OCI-LY1 (cell line): ENCODE measurements around the gene RBM24.

Experiments used
- EZH2 ChIP-seq: fragments of 200-600 bp; sonication (generic), shearing (Covaris generic); IDR thresholded peaks from 2 replicates; pipeline ENCODE4 v1.8.0; 2017; ENCODE audit warnings: borderline replicate concordance, mixed run types, mild to moderate bottlenecking, antibody characterized with exemption, low read length, moderate library complexity, mixed read lengths
- TF ChIP-seq, protein P1 (sequence below): fragments of 200-600 bp; sonication (generic), shearing (Covaris generic); IDR thresholded peaks from 2 replicates; pipeline ENCODE4 v1.5.1; 2017; ENCODE audit warnings: mild to moderate bottlenecking, antibody characterized with exemption, low read length, moderate library complexity, mixed read lengths

DNA sequence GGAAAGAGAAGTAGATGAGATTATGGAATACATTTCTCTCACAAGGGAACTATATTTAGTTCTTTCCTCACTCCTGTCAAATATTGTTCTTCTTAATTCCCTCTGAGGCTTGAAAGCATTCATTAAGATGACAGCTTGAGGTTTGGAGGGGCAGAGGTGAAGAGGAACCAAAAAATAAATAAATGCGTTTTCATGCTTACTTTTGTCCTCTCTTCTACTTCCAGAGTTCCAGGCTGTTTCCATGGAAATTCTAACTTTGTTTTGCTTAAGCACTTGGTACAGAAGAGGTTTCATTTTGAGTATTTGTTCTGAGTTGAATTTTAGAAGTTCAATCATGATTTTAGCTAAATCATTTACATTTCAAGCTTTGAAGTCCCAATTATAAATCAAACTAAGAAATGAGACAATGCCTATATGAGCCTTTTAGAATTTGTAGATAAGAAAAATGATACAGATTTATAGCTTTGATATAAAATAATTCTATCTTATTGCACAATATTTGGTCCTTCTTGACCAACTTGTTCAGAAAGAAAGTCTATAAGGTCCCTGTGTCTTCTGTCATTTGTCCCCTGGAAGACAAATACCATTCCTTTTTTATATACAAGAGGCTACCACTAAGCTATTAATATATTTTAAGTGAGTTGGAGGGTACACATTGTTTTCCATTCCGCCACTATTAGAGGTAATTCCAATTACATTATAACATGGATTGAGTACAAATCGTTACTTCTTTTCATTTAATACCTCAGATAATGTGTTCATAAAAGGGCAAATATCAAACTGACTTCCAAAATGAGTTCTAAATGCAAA is 16.3 kb downstream of the RBM24 start:
- TF ChIP-seq, protein P1, sequence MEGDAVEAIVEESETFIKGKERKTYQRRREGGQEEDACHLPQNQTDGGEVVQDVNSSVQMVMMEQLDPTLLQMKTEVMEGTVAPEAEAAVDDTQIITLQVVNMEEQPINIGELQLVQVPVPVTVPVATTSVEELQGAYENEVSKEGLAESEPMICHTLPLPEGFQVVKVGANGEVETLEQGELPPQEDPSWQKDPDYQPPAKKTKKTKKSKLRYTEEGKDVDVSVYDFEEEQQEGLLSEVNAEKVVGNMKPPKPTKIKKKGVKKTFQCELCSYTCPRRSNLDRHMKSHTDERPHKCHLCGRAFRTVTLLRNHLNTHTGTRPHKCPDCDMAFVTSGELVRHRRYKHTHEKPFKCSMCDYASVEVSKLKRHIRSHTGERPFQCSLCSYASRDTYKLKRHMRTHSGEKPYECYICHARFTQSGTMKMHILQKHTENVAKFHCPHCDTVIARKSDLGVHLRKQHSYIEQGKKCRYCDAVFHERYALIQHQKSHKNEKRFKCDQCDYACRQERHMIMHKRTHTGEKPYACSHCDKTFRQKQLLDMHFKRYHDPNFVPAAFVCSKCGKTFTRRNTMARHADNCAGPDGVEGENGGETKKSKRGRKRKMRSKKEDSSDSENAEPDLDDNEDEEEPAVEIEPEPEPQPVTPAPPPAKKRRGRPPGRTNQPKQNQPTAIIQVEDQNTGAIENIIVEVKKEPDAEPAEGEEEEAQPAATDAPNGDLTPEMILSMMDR: no peak
- no peak for TF ChIP-seq EZH2
